Activated CD4-positive, alpha-beta T cell treated with anti-CD3 and anti-CD28 coated beads, Interleukin-2, Interleukin-6, amounts not matched to agents 100 ng/mL and 50 ng/mL, durations not matched to agents 16 hours and 8 hours (primary cell): ENCODE measurements around the gene METTL9.
"Not testable (repeated sequence)": the region's sequence is repeated elsewhere in the genome, so short reads cannot be mapped to it uniquely, and the experiment has no call there.

Source experiments
- DNase-seq: peaks from one replicate; pipeline ENCODE4 v3.0.0-alpha.2; 2020

The METTL9 gene

GRCh38 chr16:21576323-21576722, 23.1 kb upstream of the METTL9 start:
- DNase-seq = not testable (repeated sequence)

GRCh38 chr16:21577487-21577886, 21.9 kb upstream of the METTL9 start:
- DNase-seq = not testable (repeated sequence)

GRCh38 chr16:21578311-21578710, 21.1 kb upstream of the METTL9 start:
- not testable (repeated sequence) for DNase-seq

- not testable (repeated sequence) for DNase-seq
Observed at GRCh38 chr16:21580131-21580530, 19.2 kb upstream of the METTL9 start.

GRCh38 chr16:21580807-21581206, 18.6 kb upstream of the METTL9 start:
- DNase-seq = no peak

GRCh38 chr16:21584817-21585216, 14.6 kb upstream of the METTL9 start:
- no peak for DNase-seq

- DNase-seq = not testable (repeated sequence)
Observed at GRCh38 chr16:21588593-21588992, 10.8 kb upstream of the METTL9 start.

- DNase-seq = no peak
Observed at GRCh38 chr16:21589551-21589950, 9.8 kb upstream of the METTL9 start.

- DNase-seq = no peak
Observed at GRCh38 chr16:21590287-21590686, 9.1 kb upstream of the METTL9 start.

GRCh38 chr16:21590796-21591195, 8.6 kb upstream of the METTL9 start:
- DNase-seq = no peak

GRCh38 chr16:21592191-21592590, 7.2 kb upstream of the METTL9 start:
- DNase-seq = no peak

GRCh38 chr16:21593530-21594289, 5.7 kb upstream of the METTL9 start:
- DNase-seq = no peak

GRCh38 chr16:21597561-21598030, 1.8 kb upstream of the METTL9 start:
- DNase-seq = no peak

GRCh38 chr16:21598206-21598605, 1.2 kb upstream of the METTL9 start:
- DNase-seq = no peak

- DNase-seq = no peak
Observed at GRCh38 chr16:21598701-21599121, 666 bp upstream of the METTL9 start.

GRCh38 chr16:21600031-21600773, 825 bp downstream of the METTL9 start:
- peak; percentile 32 for DNase-seq

GRCh38 chr16:21602785-21603184, 3.4 kb downstream of the METTL9 start:
- no peak for DNase-seq

GRCh38 chr16:21603928-21604327, 4.6 kb downstream of the METTL9 start:
- DNase-seq = no peak

- not testable (repeated sequence) for DNase-seq
Observed at GRCh38 chr16:21605848-21606247, 6.5 kb downstream of the METTL9 start.

- DNase-seq = peak; percentile 62
Observed at GRCh38 chr16:21608639-21609328, 9.4 kb downstream of the METTL9 start.

GRCh38 chr16:21610006-21610544, 10.7 kb downstream of the METTL9 start:
- no peak for DNase-seq

GRCh38 chr16:21610766-21611165, 11.4 kb downstream of the METTL9 start:
- no peak for DNase-seq

- DNase-seq = no peak
Observed at GRCh38 chr16:21611198-21611555, 11.8 kb downstream of the METTL9 start.
